GM12878 (cell line): ENCODE measurements around the gene DCBLD1. TPM values are rescaled to one million over a fixed set of nuclear protein-coding genes. Genes with fewer than 3 reads are reported as not detected.

Source experiments
- ATAC-seq: fragments of 200-7000 bp; cut with Tn5 transposase; 3 replicates; pipeline ENCODE4 v1.9.1; 2020; ENCODE audit warnings: mild to moderate bottlenecking, moderate library complexity
- BruUV-seq: library from RNA; stranded (reverse); fragments of 400-500 nt; replicated peaks from 2 replicates; lab custom pipeline; 2021; lab: Mats Ljungman, UMichigan
- CTCF ChIA-PET: fragments of 300-600 bp; sonication (Branson Sonifier 250); formaldehyde crosslinking; extraction: SDS; loops from one replicate; lab custom pipeline; 2021; ENCODE audit warnings: inconsistent platforms; lab: Yijun Ruan, JAX
- POLR2A ChIA-PET: fragments of 350-600 bp; formaldehyde crosslinking; extraction: SDS; loops from one replicate; lab custom pipeline; 2021; ENCODE audit warnings: inconsistent platforms; lab: Charles Lee
- RAD21 ChIA-PET: fragments of 300-600 bp; sonication (Branson Sonifier 250); formaldehyde crosslinking; loops from one replicate; lab custom pipeline; 2023; ENCODE audit warnings: antibody characterized with exemption; ENCODE audit not compliant: unreplicated experiment; lab: Charles Lee
- SMC1A ChIA-PET: fragments of 300-600 bp; sonication (Branson Sonifier 250); formaldehyde crosslinking; loops from one replicate; lab custom pipeline; 2023; ENCODE audit not compliant: unreplicated experiment, uncharacterized antibody; lab: Charles Lee
- DNase-seq: peaks from one replicate; pipeline ENCODE4 v3.0.0-alpha.2; 2011; ENCODE audit warnings: low read depth, low spot score
- FAIRE-seq: peaks from 3 replicates; lab custom pipeline; 2011; peaks lifted over from hg19 to GRCh38; lab: Jason Lieb, UNC
- H2AFZ ChIP-seq: 2 replicates; pipeline ENCODE4 v1.6.0; 2011; ENCODE audit warnings: low read depth, low read length, control low read depth; ENCODE audit not compliant: control insufficient read depth
- H3K27ac ChIP-seq: 2 replicates; pipeline ENCODE4 v1.5.1; 2011; ENCODE audit warnings: control low read depth; ENCODE audit not compliant: control insufficient read depth, insufficient read depth
- H3K27me3 ChIP-seq, 2 experiments: replicated peaks in 1 of 2; 2 replicates each; pipeline versions ENCODE4 v1.6.0 to v1.6.1; 2011; ENCODE audit warnings: low read length in 1 of 2; ENCODE audit not compliant: control insufficient read depth in 2 of 2, insufficient read depth in 2 of 2
- H3K36me3 ChIP-seq, 2 experiments: 2 replicates each; pipeline ENCODE4 v1.5.1; 2011; ENCODE audit warnings: low read length in 1 of 2; ENCODE audit not compliant: control insufficient read depth in 2 of 2, insufficient read depth in 2 of 2
- H3K4me1 ChIP-seq: 2 replicates; pipeline ENCODE4 v1.6.1; 2011; ENCODE audit warnings: mild to moderate bottlenecking, low read length, moderate library complexity, mixed read lengths; ENCODE audit not compliant: control insufficient read depth, insufficient read depth
- H3K4me2 ChIP-seq: 2 replicates; pipeline ENCODE4 v1.6.0; 2011; ENCODE audit warnings: control low read depth; ENCODE audit not compliant: control insufficient read depth, insufficient read depth
- H3K4me3 ChIP-seq: fragments of 200-600 bp; sonication (generic); 2 replicates; pipeline ENCODE4 v1.5.1; 2016
- H3K79me2 ChIP-seq: 2 replicates; pipeline ENCODE4 v1.6.0; 2011; ENCODE audit warnings: low read length; ENCODE audit not compliant: control insufficient read depth, insufficient read depth
- H3K9ac ChIP-seq: 2 replicates; pipeline ENCODE4 v1.8.0; 2011; ENCODE audit warnings: low read length, control low read depth, mixed read lengths; ENCODE audit not compliant: control insufficient read depth, insufficient read depth
- H3K9me3 ChIP-seq: replicated peaks from 3 replicates; pipeline ENCODE4 v1.5.1; 2011; ENCODE audit warnings: mild to moderate bottlenecking, low read length; ENCODE audit not compliant: control insufficient read depth, insufficient read depth
- H4K20me1 ChIP-seq: 2 replicates; pipeline ENCODE4 v1.6.0; 2011; ENCODE audit not compliant: control insufficient read depth, insufficient read depth
- ASH2L ChIP-seq: fragments of 300-600, 200-600 bp; sonication (generic); IDR thresholded peaks from 2 replicates; pipeline ENCODE4 v1.6.1; 2017; ENCODE audit warnings: low read depth, mild to moderate bottlenecking, borderline replicate concordance
- CBX5 ChIP-seq: sonication (generic); IDR thresholded peaks from 2 replicates; pipeline ENCODE4 v1.6.1; 2016; ENCODE audit warnings: low read depth, moderate library complexity, mild to moderate bottlenecking, inconsistent platforms
- CHD2 ChIP-seq: IDR thresholded peaks from 2 replicates; pipeline ENCODE4 v1.6.1; 2011; ENCODE audit warnings: low read depth, low read length, improper control_type of control experiment, borderline replicate concordance
- HDAC6 ChIP-seq: fragments of 200-600 bp; sonication (generic); IDR thresholded peaks from one replicate; pipeline ENCODE4 v1.8.0; 2017; ENCODE audit warnings: antibody characterized with exemption; ENCODE audit not compliant: unreplicated experiment
- NFYA ChIP-seq: IDR thresholded peaks from 2 replicates; pipeline ENCODE4 v1.6.1; 2011; ENCODE audit warnings: low read depth, mild to moderate bottlenecking, low read length, improper control_type of control experiment, borderline replicate concordance
- PAX8 ChIP-seq: fragments of 450-650 bp; IDR thresholded peaks from 2 replicates; pipeline ENCODE4 v1.6.1; 2017; ENCODE audit warnings: mild to moderate bottlenecking, moderate library complexity
- RAD21 ChIP-seq: IDR thresholded peaks from 2 replicates; pipeline ENCODE4 v1.6.1; 2011; ENCODE audit warnings: mild to moderate bottlenecking, low read depth, low read length, moderate library complexity; ENCODE audit not compliant: insufficient read depth
- RAD51 ChIP-seq: fragments of 450-650 bp; IDR thresholded peaks from 2 replicates; pipeline ENCODE4 v1.6.1; 2016; ENCODE audit warnings: moderate library complexity, mild to moderate bottlenecking, inconsistent platforms
- SMC3 ChIP-seq: IDR thresholded peaks from 2 replicates; pipeline ENCODE4 v1.6.1; 2011; ENCODE audit warnings: low read length, improper control_type of control experiment, borderline replicate concordance
- SPI1 ChIP-seq: IDR thresholded peaks from 2 replicates; pipeline ENCODE4 v1.6.1; 2011; ENCODE audit warnings: low read depth, mild to moderate bottlenecking, low read length, moderate library complexity, borderline replicate concordance; ENCODE audit not compliant: insufficient read depth
- ZNF622 ChIP-seq: fragments of 450-650 bp; IDR thresholded peaks from 2 replicates; pipeline ENCODE4 v1.6.1; 2017; ENCODE audit warnings: mild to moderate bottlenecking, inconsistent platforms
- WGBS: methylation state at CpG from one replicate; pipeline ENCODE4 v1.1.6; 2016; ENCODE audit warnings: low lambda C conversion rate; ENCODE audit not compliant: insufficient replicate concordance, insufficient coverage; ENCODE audit errors: missing lambda C conversion rate; 5-methylcytosine and 5-hydroxymethylcytosine counted together
- in situ Hi-C: fragments of 300-500 bp; cut with MboI; formaldehyde crosslinking; loops from 9 replicates; pipeline ENCODE4 v1.14.3; 2018; ENCODE audit warnings: mixed read lengths
- intact Hi-C: fragments of 100-400 bp; cut with micrococcal nuclease; formaldehyde crosslinking; loops from one replicate; pipeline ENCODE4 v1.14.2; 2022; ENCODE audit not compliant: unreplicated experiment
- polyA plus RNA-seq, 11 experiments: library from polyadenylated mRNA; depleted of rRNA in 4 of 11; unstranded in 6 of 11; stranded (reverse) in 5 of 11; fragments of >200 nt; fragmentation: Nextera tagmentation in 4 of 11; fragmentation: Illumina TruSeq in 1 of 11; extraction: Ambion mirVana in 4 of 11; extraction: Trizol in 1 of 11; gene quantifications; 1 replicate in 1 of 11; 2 replicates in 10 of 11; pipeline versions ENCODE4 v1.2.1 to v1.2.3, GENCODE V29; 2011 to 2016; ENCODE audit warnings: inconsistent platforms in 2 of 11, missing spikeins in 2 of 11, low read depth in 1 of 11
- total RNA-seq, 4 experiments: library from RNA; depleted of rRNA in 3 of 4; stranded (reverse); fragments of >200 nt in 3 of 4; fragmentation: Illumina TruSeq in 1 of 4; extraction: Trizol in 1 of 4; gene quantifications; 2 replicates each; pipeline versions ENCODE4 v1.2.1 to v1.2.3, GENCODE V29; 2013 to 2021
- TF ChIP-seq, protein P1 (sequence below): fragments of 450-650 bp; IDR thresholded peaks from 2 replicates; pipeline ENCODE4 v1.6.1; 2017; ENCODE audit warnings: borderline replicate concordance
- TF ChIP-seq, protein P2 (sequence below): IDR thresholded peaks from 2 replicates; pipeline ENCODE4 v1.6.1; 2012; ENCODE audit warnings: low read depth, low read length, improper control_type of control experiment
- TF ChIP-seq, protein P3 (sequence below): fragments of 450-650 bp; IDR thresholded peaks from 2 replicates; pipeline ENCODE4 v1.6.1; 2017; ENCODE audit warnings: mild to moderate bottlenecking, low read depth, inconsistent platforms; ENCODE audit not compliant: poor library complexity, severe bottlenecking

DCBLD1 gene
- total and polyA plus RNA-seq, 10 of the 15 experiments (the other 5 are each of a cell fraction or from before 2014, with no cell fraction given), result 0.92 to 9.2 (median 8.3) TPM

DNA sequence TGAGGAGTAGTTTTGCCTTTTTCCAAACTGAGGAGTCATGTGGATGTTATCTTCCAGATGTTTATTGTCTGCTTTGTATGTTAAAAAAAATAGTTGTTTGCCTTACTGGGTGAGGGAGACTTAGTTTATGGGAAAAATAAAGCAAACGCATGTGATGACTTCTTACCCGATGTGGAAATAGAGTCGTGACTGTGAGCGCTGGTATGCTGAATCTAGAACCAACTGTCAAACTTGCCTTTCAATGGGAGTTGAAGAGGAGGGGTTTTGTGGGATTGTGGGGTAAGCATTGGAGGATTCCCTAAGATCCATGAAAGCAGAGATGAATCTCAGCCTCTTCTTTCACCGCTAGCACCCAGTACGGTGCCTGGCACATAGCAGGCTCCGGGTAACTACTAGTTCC is 5.3 kb downstream of the DCBLD1 start:
- no TSS peak for BruUV-seq
- no peak for FAIRE-seq
- no peak overlapping the region for H2AFZ ChIP-seq
- peaks cover 6% of the 10 kb centered on the region for H3K79me2 ChIP-seq
- TF ChIP-seq, protein P1, sequence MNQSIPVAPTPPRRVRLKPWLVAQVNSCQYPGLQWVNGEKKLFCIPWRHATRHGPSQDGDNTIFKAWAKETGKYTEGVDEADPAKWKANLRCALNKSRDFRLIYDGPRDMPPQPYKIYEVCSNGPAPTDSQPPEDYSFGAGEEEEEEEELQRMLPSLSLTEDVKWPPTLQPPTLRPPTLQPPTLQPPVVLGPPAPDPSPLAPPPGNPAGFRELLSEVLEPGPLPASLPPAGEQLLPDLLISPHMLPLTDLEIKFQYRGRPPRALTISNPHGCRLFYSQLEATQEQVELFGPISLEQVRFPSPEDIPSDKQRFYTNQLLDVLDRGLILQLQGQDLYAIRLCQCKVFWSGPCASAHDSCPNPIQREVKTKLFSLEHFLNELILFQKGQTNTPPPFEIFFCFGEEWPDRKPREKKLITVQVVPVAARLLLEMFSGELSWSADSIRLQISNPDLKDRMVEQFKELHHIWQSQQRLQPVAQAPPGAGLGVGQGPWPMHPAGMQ, result no peak
- TF ChIP-seq SMC3 (no peak), CHD2 (no peak), HDAC6 (no peak), RAD51 (no peak)
- TF ChIP-seq, all 136 proteins: peak for 0
- intact Hi-C loops, result no loop called here
- Histone ChIP-seq H3K9ac (no peak overlapping the region), H3K27me3 (no peaks in the 10 kb centered on the region), H3K4me3 (no peak overlapping the region), H4K20me1 (no peaks in the 10 kb centered on the region), H3K36me3 (no peaks in the 10 kb centered on the region), H3K9me3 (peaks cover 2% of the 10 kb centered on the region; the same call in 2 of the 3 replicates), H3K27ac (no peak overlapping the region), H3K4me1 (peaks cover 7% of the 10 kb centered on the region), H3K4me2 (no peak overlapping the region)
- RAD21 ChIA-PET, result no interaction called here
- SMC1A ChIA-PET, result no interaction called here
- WGBS, result 97% methylated on average over 7 of the region's 7 CpGs
- CTCF ChIA-PET, result no interaction called here
- DNase-seq (no peak), ATAC-seq (no peak)
- POLR2A ChIA-PET, result no interaction called here
- in situ Hi-C loops, result no loop called here

DNA sequence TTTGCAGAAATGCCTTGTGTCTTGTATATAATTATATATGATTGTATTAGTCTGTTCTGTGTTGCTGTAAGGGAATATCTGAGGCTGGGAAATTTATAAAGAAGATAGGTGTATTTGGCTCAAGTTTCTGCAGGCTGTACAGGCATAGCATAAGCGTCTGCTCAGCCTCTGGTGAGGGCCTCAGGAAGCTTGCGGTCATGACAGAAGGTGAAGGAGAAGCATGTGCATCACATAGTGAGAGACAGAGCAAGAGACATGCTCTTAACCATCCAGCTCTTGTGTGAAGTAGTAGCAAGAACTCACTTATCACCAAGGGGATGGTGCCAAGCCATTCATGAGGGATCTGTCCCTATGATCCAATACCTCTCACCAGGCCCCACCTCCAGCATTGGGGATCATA is 6.5 kb downstream of the DCBLD1 start:
- 29% methylated on average over 2 of the region's 2 CpGs for WGBS
- Histone ChIP-seq H4K20me1 (no peaks in the 10 kb centered on the region), H2AFZ (no peak overlapping the region), H3K27me3 (no peaks in the 10 kb centered on the region), H3K27ac (no peak overlapping the region), H3K4me2 (no peak overlapping the region), H3K4me3 (no peak overlapping the region), H3K4me1 (peaks cover 7% of the 10 kb centered on the region), H3K79me2 (peaks cover 6% of the 10 kb centered on the region), H3K9ac (no peak overlapping the region), H3K36me3 (no peaks in the 10 kb centered on the region), H3K9me3 (peaks cover 2% of the 10 kb centered on the region; the same call in 2 of the 3 replicates)
- CTCF ChIA-PET, result interaction anchor here (1.6 kb wide), 1 partner anchor 10 kb away, joined by 11 read pairs; no protein-coding TSS in a partner anchor
- RAD21 ChIA-PET, result interaction anchor here (1.0 kb wide), 1 partner anchor 11 kb away, joined by 3 read pairs; no protein-coding TSS in a partner anchor
- no TSS peak for BruUV-seq
- ATAC-seq (no peak), FAIRE-seq (no peak), DNase-seq (no peak)
- POLR2A ChIA-PET, result interaction anchor here (0.6 kb wide), 1 partner anchor 168 kb away, joined by 5 read pairs; no protein-coding TSS in a partner anchor
- SMC1A ChIA-PET, result interaction anchor here (1.4 kb wide), 1 partner anchor 11 kb away, joined by 4 read pairs; no protein-coding TSS in a partner anchor
- in situ Hi-C loops, result no loop called here
- intact Hi-C loops, result no loop called here
- no peak for TF ChIP-seq RAD21
- TF ChIP-seq, protein P2, sequence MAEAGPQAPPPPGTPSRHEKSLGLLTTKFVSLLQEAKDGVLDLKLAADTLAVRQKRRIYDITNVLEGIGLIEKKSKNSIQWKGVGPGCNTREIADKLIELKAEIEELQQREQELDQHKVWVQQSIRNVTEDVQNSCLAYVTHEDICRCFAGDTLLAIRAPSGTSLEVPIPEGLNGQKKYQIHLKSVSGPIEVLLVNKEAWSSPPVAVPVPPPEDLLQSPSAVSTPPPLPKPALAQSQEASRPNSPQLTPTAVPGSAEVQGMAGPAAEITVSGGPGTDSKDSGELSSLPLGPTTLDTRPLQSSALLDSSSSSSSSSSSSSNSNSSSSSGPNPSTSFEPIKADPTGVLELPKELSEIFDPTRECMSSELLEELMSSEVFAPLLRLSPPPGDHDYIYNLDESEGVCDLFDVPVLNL, result no peak
- no peak for TF ChIP-seq SPI1
- no peak for TF ChIP-seq ZNF622
- no peak for TF ChIP-seq PAX8
- TF ChIP-seq NFYA, result no peak
- TF ChIP-seq ASH2L, result no peak
- TF ChIP-seq, protein P3, sequence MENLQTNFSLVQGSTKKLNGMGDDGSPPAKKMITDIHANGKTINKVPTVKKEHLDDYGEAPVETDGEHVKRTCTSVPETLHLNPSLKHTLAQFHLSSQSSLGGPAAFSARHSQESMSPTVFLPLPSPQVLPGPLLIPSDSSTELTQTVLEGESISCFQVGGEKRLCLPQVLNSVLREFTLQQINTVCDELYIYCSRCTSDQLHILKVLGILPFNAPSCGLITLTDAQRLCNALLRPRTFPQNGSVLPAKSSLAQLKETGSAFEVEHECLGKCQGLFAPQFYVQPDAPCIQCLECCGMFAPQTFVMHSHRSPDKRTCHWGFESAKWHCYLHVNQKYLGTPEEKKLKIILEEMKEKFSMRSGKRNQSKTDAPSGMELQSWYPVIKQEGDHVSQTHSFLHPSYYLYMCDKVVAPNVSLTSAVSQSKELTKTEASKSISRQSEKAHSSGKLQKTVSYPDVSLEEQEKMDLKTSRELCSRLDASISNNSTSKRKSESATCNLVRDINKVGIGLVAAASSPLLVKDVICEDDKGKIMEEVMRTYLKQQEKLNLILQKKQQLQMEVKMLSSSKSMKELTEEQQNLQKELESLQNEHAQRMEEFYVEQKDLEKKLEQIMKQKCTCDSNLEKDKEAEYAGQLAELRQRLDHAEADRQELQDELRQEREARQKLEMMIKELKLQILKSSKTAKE, result no peak
- TF ChIP-seq CBX5, result no peak
